Progenitor cell of endocrine pancreas (in vitro differentiated cells): ENCODE results near the gene ACCS. TPM values are rescaled to one million over a fixed set of nuclear protein-coding genes. Genes with fewer than 3 reads are reported as not detected.

Experiments used
- DNase-seq: peaks from one replicate; pipeline ENCODE4 v3.0.0; 2021; ENCODE audit warnings: low spot score; ENCODE audit not compliant: unreplicated experiment
- H3K27ac Mint-ChIP-seq: 2 replicates; pipeline ENCODE4 v1.8.0; 2021; ENCODE audit warnings: mild to moderate bottlenecking, moderate library complexity, mixed read lengths
- H3K27me3 Mint-ChIP-seq: 2 replicates; pipeline ENCODE4 v1.8.0; 2021; ENCODE audit warnings: mixed read lengths
- H3K36me3 Mint-ChIP-seq: 2 replicates; pipeline ENCODE4 v1.8.0; 2022; ENCODE audit warnings: mixed read lengths; ENCODE audit not compliant: insufficient read depth
- H3K4me1 Mint-ChIP-seq: 2 replicates; pipeline ENCODE4 v1.8.0; 2021; ENCODE audit warnings: low read depth, mixed read lengths
- H3K4me3 Mint-ChIP-seq: 2 replicates; pipeline ENCODE4 v1.8.0; 2021; ENCODE audit warnings: low read depth, mild to moderate bottlenecking, moderate library complexity, mixed read lengths
- H3K9me3 Mint-ChIP-seq: 2 replicates; pipeline ENCODE4 v1.8.0; 2021; ENCODE audit warnings: low read depth, mixed read lengths
- total RNA-seq: library from RNA; stranded (reverse); gene quantifications from 2 replicates; pipeline ENCODE4 v1.2.1, GENCODE V29; 2021
- TF ChIP-seq, protein P1 (sequence below): fragments of 200-600 bp; sonication (generic); IDR thresholded peaks from one replicate; pipeline ENCODE4 v1.5.0; 2021; ENCODE audit warnings: antibody characterized with exemption, mild to moderate bottlenecking; ENCODE audit not compliant: unreplicated experiment

ACCS gene
- total RNA-seq, 1 donor from 2014 or later = 33.5 TPM

DNA sequence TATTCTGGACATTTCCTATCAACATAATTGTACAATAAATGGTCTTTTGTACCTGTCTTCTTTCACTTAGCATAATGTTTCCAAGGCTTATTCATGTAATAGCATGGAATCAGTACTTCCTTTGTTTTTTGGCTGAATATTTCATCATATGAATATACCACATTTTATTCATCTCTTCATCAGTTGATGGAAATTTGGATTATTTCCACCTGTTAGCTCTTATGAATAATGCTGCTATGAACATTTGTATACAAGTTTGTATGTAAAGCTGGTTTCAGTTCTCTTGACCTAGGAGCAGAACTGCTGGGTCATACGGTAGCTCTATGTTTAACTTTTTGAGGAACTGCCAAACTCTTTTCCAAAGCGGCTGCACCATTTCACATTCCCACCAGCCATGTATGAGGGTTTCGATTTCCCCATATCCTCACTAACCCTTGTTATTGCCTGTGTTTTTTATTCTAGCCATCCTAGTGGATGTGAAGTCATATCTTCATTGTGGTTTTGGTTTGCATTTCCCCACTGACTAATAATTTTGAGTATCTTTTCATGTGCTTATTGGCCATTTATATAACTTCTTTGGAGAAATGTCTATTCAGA is 50.3 kb downstream of the ACCS start:
- TF ChIP-seq, protein P1, sequence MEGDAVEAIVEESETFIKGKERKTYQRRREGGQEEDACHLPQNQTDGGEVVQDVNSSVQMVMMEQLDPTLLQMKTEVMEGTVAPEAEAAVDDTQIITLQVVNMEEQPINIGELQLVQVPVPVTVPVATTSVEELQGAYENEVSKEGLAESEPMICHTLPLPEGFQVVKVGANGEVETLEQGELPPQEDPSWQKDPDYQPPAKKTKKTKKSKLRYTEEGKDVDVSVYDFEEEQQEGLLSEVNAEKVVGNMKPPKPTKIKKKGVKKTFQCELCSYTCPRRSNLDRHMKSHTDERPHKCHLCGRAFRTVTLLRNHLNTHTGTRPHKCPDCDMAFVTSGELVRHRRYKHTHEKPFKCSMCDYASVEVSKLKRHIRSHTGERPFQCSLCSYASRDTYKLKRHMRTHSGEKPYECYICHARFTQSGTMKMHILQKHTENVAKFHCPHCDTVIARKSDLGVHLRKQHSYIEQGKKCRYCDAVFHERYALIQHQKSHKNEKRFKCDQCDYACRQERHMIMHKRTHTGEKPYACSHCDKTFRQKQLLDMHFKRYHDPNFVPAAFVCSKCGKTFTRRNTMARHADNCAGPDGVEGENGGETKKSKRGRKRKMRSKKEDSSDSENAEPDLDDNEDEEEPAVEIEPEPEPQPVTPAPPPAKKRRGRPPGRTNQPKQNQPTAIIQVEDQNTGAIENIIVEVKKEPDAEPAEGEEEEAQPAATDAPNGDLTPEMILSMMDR = no peak
- DNase-seq = no peak
- no peaks in the 10 kb centered on the region for H3K4me1 Mint-ChIP-seq
- H3K27me3 Mint-ChIP-seq = no peaks in the 10 kb centered on the region
- no peak overlapping the region for H3K27ac Mint-ChIP-seq
- no peak overlapping the region for H3K4me3 Mint-ChIP-seq
- peaks cover 15% of the 10 kb centered on the region for H3K36me3 Mint-ChIP-seq
- no peaks in the 10 kb centered on the region for H3K9me3 Mint-ChIP-seq

DNA sequence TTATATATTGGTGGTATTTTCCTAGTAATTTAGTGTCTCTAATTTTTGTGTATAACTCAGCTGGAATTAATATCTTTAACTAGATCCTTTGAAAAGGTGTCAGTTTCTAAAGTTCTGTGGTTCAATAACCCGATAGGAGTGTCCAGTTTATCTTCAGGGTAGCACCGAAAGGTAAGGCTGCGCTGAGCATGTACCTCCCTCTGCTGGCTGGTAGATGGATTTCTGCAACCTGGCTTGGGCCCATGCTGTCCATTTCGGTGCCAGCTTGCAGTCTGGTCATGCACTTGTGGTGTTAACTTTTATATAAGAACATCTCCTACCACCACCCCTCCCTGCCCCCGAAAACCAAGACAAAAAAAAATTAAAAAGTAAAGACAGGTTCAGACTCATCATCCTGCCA is 54.1 kb downstream of the ACCS start:
- no peak for DNase-seq
- Mint-ChIP-seq H3K4me1 (no peaks in the 10 kb centered on the region), H3K9me3 (no peaks in the 10 kb centered on the region), H3K36me3 (peaks cover 11% of the 10 kb centered on the region), H3K27me3 (no peaks in the 10 kb centered on the region), H3K4me3 (no peak overlapping the region), H3K27ac (no peak overlapping the region)
- TF ChIP-seq, protein P1 = peak; percentile 42

DNA sequence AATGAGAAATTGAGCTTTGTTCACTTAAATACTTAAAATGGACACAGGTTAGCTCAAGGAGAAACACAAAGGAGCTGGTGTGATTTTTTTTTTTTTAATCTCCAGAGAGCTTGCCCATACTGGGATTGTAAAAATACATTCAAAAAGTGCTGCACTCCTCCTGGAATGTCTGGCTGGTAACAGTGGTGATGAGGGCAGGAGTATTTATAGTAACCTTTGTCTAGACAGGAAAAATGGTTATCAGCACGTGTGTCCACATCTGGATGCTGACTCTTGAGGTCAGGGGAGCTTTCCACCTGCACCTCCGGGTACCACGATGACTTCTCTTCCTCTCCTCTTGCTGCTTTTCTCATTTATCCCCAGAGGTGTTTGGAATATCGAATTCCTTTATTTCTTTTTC is 59.5 kb downstream of the ACCS start:
- no peaks in the 10 kb centered on the region for H3K9me3 Mint-ChIP-seq
- H3K27ac Mint-ChIP-seq = no peak overlapping the region
- H3K4me3 Mint-ChIP-seq = no peak overlapping the region
- no peak for DNase-seq
- TF ChIP-seq, protein P1 = no peak
- H3K27me3 Mint-ChIP-seq = no peaks in the 10 kb centered on the region
- H3K4me1 Mint-ChIP-seq = no peaks in the 10 kb centered on the region
- peaks cover 14% of the 10 kb centered on the region for H3K36me3 Mint-ChIP-seq

DNA sequence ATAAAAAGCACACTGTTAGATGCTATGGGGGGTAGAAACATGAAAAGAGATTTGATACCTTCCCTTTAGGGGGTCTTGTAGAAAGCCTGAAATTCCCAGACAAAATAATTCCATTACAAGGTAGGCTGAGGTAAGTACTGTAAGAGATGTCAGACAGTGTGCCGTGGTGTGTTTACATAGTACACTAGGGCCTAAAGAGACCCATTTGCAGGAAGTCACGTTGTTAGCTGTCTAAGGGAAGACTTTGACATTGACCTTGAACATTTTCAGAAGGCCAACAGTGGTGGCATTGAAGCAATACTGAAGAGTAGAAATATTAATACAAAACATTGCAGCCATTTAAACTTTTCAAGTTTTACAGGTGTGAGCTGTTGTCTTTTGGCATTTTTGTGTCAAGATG is 60.2 kb downstream of the ACCS start:
- Mint-ChIP-seq H3K9me3 (no peaks in the 10 kb centered on the region), H3K27ac (no peak overlapping the region), H3K36me3 (peaks cover 15% of the 10 kb centered on the region)

DNA sequence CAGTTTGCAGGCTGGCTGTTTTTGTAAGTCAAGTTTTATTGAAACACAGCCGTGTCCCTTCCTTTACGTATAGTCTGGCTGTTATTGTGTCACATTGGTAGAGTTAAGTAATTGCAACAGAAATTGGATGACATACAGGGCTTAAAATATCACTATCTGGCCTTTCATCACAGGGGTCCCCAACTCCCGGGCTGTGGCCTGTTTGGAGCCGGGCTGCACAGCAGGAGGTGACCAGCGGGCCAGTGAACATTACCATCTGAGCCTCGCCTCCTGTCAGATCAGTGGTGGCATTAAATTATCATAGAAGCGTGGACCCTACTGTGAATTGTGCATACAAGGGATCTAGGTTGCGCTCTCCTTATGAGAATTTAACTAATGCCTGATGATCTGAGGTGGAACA is 61.1 kb downstream of the ACCS start:
- Mint-ChIP-seq H3K36me3 (peaks cover 15% of the 10 kb centered on the region), H3K27me3 (no peaks in the 10 kb centered on the region), H3K4me1 (no peaks in the 10 kb centered on the region), H3K4me3 (no peak overlapping the region), H3K27ac (no peak overlapping the region), H3K9me3 (no peaks in the 10 kb centered on the region)
- no peak for DNase-seq
- TF ChIP-seq, protein P1 = no peak

More for the DNA sequence above, 60.2 kb downstream of the ACCS start:
- DNase-seq = no peak
- Mint-ChIP-seq H3K4me3 (no peak overlapping the region), H3K4me1 (no peaks in the 10 kb centered on the region), H3K27me3 (no peaks in the 10 kb centered on the region)
- TF ChIP-seq, protein P1 = no peak
